CD14-positive monocyte (primary cell): Measurements from ENCODE around the gene TP53I3. TPM values are rescaled to one million over a fixed set of nuclear protein-coding genes. Genes with fewer than 3 reads are reported as not detected.
"Not testable (repeated sequence)": the region's sequence is repeated elsewhere in the genome, so short reads cannot be mapped to it uniquely, and the experiment has no call there.

Experiments
- DNase-seq, 3 donors: peaks; one replicate each; pipeline ENCODE4 v3.0.0-alpha.2; 2011 to 2022
- H2AFZ ChIP-seq: 2 replicates; pipeline ENCODE4 v1.6.0; 2012; ENCODE audit warnings: mild to moderate bottlenecking, low read depth, low read length, inconsistent platforms; ENCODE audit not compliant: insufficient read depth, poor library complexity, severe bottlenecking
- H3K27ac ChIP-seq, 2 donors: 1 replicate in 1 of 2; 2 replicates in 1 of 2; pipeline ENCODE4 v1.5.1; 2012 to 2013; ENCODE audit warnings: low read length in 2 of 2, control low read depth in 1 of 2, inconsistent platforms in 1 of 2, low read depth in 1 of 2, mild to moderate bottlenecking in 1 of 2
- H3K27me3 ChIP-seq, 2 donors: one replicate each; pipeline versions ENCODE4 v1.6.0 to v1.6.1; 2011 to 2013; ENCODE audit warnings: low read length in 2 of 2; ENCODE audit not compliant: control insufficient read depth in 2 of 2, insufficient read depth in 2 of 2
- H3K36me3 ChIP-seq, 2 donors: replicated peaks in 1 of 2; 1 replicate in 1 of 2; 2 replicates in 1 of 2; pipeline versions ENCODE4 v1.5.1 to v1.6.1; 2012 to 2013; ENCODE audit warnings: low read length in 2 of 2, control low read depth in 1 of 2, inconsistent platforms in 1 of 2, mild to moderate bottlenecking in 1 of 2; ENCODE audit not compliant: insufficient read depth in 2 of 2, control insufficient read depth in 1 of 2
- H3K4me1 ChIP-seq, 2 donors: 1 replicate in 1 of 2; 2 replicates in 1 of 2; pipeline versions ENCODE4 v1.5.1 to v1.6.1; 2012 to 2013; ENCODE audit warnings: low read length in 2 of 2, control low read depth in 1 of 2, inconsistent platforms in 1 of 2, mild to moderate bottlenecking in 1 of 2, moderate library complexity in 1 of 2; ENCODE audit not compliant: insufficient read depth in 2 of 2, control insufficient read depth in 1 of 2
- H3K4me2 ChIP-seq: replicated peaks from 2 replicates; pipeline ENCODE3; 2012; ENCODE audit warnings: low read length, moderate library complexity, mild to moderate bottlenecking; ENCODE audit not compliant: poor library complexity, severe bottlenecking; ENCODE audit errors: extremely low read depth
- H3K4me3 ChIP-seq, 3 experiments: fragments of 200-600 bp in 1 of 3; sonication (generic) in 1 of 3; replicated peaks in 1 of 3; 1 replicate in 2 of 3; 2 replicates in 1 of 3; pipeline ENCODE4 v1.5.1; 2011 to 2013; ENCODE audit warnings: low read length in 3 of 3, mild to moderate bottlenecking in 3 of 3, control low read depth in 2 of 3, low read depth in 2 of 3, inconsistent platforms in 1 of 3, moderate library complexity in 1 of 3
- H3K79me2 ChIP-seq: 2 replicates; pipeline ENCODE4 v1.6.0; 2012; ENCODE audit warnings: mild to moderate bottlenecking, control low read depth, inconsistent platforms, low read length, moderate library complexity; ENCODE audit not compliant: insufficient read depth
- H3K9ac ChIP-seq: 2 replicates; pipeline ENCODE4 v1.6.0; 2017; ENCODE audit warnings: low read length, mild to moderate bottlenecking; ENCODE audit not compliant: insufficient read depth, poor library complexity, severe bottlenecking
- H3K9me3 ChIP-seq, 2 donors: replicated peaks in 1 of 2; 1 replicate in 1 of 2; 2 replicates in 1 of 2; pipeline versions ENCODE4 v1.5.1 to v1.6.1; 2012 to 2013; ENCODE audit warnings: low read length in 2 of 2, control low read depth in 1 of 2; ENCODE audit not compliant: control insufficient read depth in 1 of 2, insufficient read depth in 1 of 2
- H4K20me1 ChIP-seq: 2 replicates; pipeline ENCODE4 v1.6.0; 2012; ENCODE audit warnings: mild to moderate bottlenecking, low read length, control low read depth, moderate library complexity; ENCODE audit not compliant: insufficient read depth
- H3K27ac Mint-ChIP-seq, 7 donors: one replicate each; pipeline ENCODE4 v1.8.0; 2020; ENCODE audit warnings: mild to moderate bottlenecking in 7 of 7, mixed read lengths in 7 of 7, moderate library complexity in 6 of 7, inconsistent platforms in 2 of 7
- H3K27me3 Mint-ChIP-seq, 3 donors: one replicate each; pipeline ENCODE4 v1.8.0; 2021 to 2022; ENCODE audit warnings: low read depth in 3 of 3, mild to moderate bottlenecking in 3 of 3, mixed read lengths in 3 of 3, moderate library complexity in 3 of 3, inconsistent platforms in 1 of 3
- H3K36me3 Mint-ChIP-seq, 2 donors: one replicate each; pipeline ENCODE4 v1.8.0; 2020; ENCODE audit warnings: mixed read lengths in 2 of 2, inconsistent platforms in 1 of 2, mild to moderate bottlenecking in 1 of 2
- H3K4me1 Mint-ChIP-seq: one replicate; pipeline ENCODE4 v1.8.0; 2020; ENCODE audit warnings: mild to moderate bottlenecking, mixed read lengths
- H3K4me3 Mint-ChIP-seq, 2 donors: one replicate each; pipeline ENCODE4 v1.8.0; 2020; ENCODE audit warnings: mild to moderate bottlenecking in 2 of 2, mixed read lengths in 2 of 2, moderate library complexity in 1 of 2
- H3K9me3 Mint-ChIP-seq, 7 donors: one replicate each; pipeline ENCODE4 v1.8.0; 2020 to 2022; ENCODE audit warnings: mixed read lengths in 7 of 7, mild to moderate bottlenecking in 6 of 7, moderate library complexity in 6 of 7, inconsistent platforms in 2 of 7
- WGBS: methylation state at CpG from one replicate; pipeline ENCODE4 v1.1.5; 2013; ENCODE audit warnings: missing lambda C conversion rate; ENCODE audit not compliant: insufficient coverage; 5-methylcytosine and 5-hydroxymethylcytosine counted together
- intact Hi-C, 2 donors: fragments of 100-400 bp; cut with micrococcal nuclease; formaldehyde crosslinking; loops; one replicate each; pipeline versions ENCODE4 v1.15.0 to v1.15.1; 2023
- polyA plus RNA-seq, 3 donors: library from polyadenylated mRNA; depleted of rRNA in 1 of 3; unstranded in 2 of 3; stranded (reverse) in 1 of 3; fragments of 300-500 nt in 2 of 3; fragments of >200 nt in 1 of 3; fragmentation: Illumina TruSeq in 2 of 3; gene quantifications; 1 replicate in 2 of 3; 2 replicates in 1 of 3; pipeline ENCODE4 v1.2.3, GENCODE V29; 2012 to 2021
- TF ChIP-seq, protein P1 (sequence below): fragments of 200-600 bp; IDR thresholded peaks from one replicate; pipeline ENCODE4 v1.8.0; 2022; ENCODE audit warnings: antibody characterized with exemption, mild to moderate bottlenecking

The TP53I3 gene
- polyA plus RNA-seq, 3 donors: 24.5 to 41.7 (median 34.9) TPM

DNA sequence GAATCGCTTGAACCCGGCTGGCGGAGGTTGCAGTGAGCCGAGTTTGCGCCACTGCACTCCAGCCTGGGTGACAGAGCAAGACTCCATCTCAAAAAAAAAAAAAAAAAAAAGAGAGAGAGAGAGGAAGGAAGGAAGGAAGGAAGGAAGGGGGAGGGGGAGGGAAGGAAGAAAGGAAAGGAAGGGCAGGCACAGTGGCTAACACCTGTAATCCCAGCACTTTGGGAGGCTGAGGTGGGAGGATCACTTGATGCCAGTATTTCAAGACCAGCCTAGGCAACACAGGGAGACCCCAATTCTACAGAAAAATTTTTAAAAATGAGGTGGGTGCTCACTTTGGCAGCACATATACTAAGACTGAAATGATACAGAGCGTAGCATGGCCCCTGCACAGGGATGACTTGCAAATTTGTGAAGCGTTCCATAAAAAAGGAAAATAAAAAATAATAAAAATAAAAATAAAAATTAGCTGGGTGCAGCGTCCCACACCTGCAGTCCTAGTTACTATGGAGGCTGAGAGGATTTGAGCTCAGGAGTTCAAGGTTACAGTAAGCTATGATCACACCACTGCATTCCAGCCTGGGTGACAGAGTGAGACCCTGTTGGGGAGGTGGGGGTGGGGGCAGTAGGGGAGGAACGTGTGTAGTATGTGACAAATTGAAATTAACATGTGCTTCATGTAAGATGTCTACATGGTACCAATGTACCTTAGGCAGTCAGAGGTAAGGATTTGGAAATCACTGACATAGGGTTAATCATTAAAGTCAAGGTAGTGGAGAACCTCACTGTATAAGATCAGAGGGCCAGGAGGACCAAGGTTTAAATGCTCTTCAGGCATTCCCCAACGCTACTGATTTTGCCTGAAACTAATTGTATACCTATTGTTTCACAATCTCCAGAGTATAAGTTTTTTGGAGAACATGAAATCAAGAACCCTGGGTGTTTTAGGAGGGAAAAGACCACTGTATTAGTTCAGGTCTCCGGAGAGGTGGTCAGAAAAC is 38.8 kb downstream of the TP53I3 start:
- Histone ChIP-seq H3K4me3 (no peak overlapping the region), H3K27me3 (peaks cover 11 to 21% of the 10 kb centered on the region in 2 donors), H3K4me1 (peaks cover 24 to 32% of the 10 kb centered on the region in 2 donors), H4K20me1 (no peaks in the 10 kb centered on the region), H3K9me3 (no peaks in the 10 kb centered on the region), H2AFZ (no peak overlapping the region), H3K79me2 (peaks cover 7% of the 10 kb centered on the region), H3K9ac (no peak overlapping the region), H3K4me2 (no peak overlapping the region), H3K27ac (no peak overlapping the region), H3K36me3 (no peaks in the 10 kb centered on the region)
- intact Hi-C loops: loop anchor here (2.0 to 10.0 kb wide), 3 partner anchors 36 to 101 kb away; partner anchors contain the start of genes TP53I3 (in 2 of the 2) and UBXN2A (in 1 of the 2)
- H3K4me3 Mint-ChIP-seq: no peak overlapping the region
- peaks cover 24% of the 10 kb centered on the region for H3K4me1 Mint-ChIP-seq
- H3K36me3 Mint-ChIP-seq: peaks cover 0 to 2% of the 10 kb centered on the region in 2 donors
- TF ChIP-seq, protein P1, sequence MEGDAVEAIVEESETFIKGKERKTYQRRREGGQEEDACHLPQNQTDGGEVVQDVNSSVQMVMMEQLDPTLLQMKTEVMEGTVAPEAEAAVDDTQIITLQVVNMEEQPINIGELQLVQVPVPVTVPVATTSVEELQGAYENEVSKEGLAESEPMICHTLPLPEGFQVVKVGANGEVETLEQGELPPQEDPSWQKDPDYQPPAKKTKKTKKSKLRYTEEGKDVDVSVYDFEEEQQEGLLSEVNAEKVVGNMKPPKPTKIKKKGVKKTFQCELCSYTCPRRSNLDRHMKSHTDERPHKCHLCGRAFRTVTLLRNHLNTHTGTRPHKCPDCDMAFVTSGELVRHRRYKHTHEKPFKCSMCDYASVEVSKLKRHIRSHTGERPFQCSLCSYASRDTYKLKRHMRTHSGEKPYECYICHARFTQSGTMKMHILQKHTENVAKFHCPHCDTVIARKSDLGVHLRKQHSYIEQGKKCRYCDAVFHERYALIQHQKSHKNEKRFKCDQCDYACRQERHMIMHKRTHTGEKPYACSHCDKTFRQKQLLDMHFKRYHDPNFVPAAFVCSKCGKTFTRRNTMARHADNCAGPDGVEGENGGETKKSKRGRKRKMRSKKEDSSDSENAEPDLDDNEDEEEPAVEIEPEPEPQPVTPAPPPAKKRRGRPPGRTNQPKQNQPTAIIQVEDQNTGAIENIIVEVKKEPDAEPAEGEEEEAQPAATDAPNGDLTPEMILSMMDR: no peak
- peaks cover 11 to 22% (median 19%) of the 10 kb centered on the region in 3 donors for H3K27me3 Mint-ChIP-seq
- no peak overlapping the region for H3K27ac Mint-ChIP-seq
- no peak for DNase-seq
- 86% methylated on average over 4 of the region's 11 CpGs for WGBS
- peaks cover 0 to 5% (median 0%) of the 10 kb centered on the region in 7 donors for H3K9me3 Mint-ChIP-seq

DNA sequence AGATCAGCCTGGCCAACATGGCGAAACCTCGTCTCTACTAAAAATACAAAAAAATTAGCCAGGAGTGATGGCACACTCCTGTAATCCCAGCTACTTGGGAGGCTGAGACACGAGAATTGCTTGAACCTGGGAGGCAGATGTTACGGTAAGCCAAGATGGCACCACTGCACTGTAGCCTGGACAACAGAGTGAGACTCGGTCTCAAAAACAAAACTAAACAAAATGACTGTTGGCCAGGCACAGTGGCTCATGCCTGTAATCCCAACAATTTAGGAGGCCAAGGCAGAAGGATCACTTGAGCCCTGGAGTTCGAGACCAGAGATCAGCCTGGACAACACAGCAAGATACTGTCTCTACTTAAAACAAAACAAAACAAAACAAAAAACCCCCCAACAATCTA is 41.5 kb downstream of the TP53I3 start:
- not testable (repeated sequence) for H3K9me3 ChIP-seq, H3K27me3 Mint-ChIP-seq, H3K79me2 ChIP-seq, H3K27me3 ChIP-seq, H3K9ac ChIP-seq, H3K27ac Mint-ChIP-seq, H3K9me3 Mint-ChIP-seq, H3K4me3 ChIP-seq, H3K27ac ChIP-seq, H2AFZ ChIP-seq, H3K4me3 Mint-ChIP-seq, H3K4me2 ChIP-seq, H4K20me1 ChIP-seq, DNase-seq
- H3K4me1 Mint-ChIP-seq: peaks cover 16% of the 10 kb centered on the region
- H3K36me3 Mint-ChIP-seq: peaks cover 14 to 17% of the 10 kb centered on the region in 2 donors
- intact Hi-C loops: loop anchor here in 1 of 2 donors (10.0 kb wide), 1 partner anchor 98 kb away; the partner anchor contains the start of gene UBXN2A
- Histone ChIP-seq H3K36me3 (peaks cover 13 to 14% of the 10 kb centered on the region in 2 donors), H3K4me1 (peaks cover 10 to 15% of the 10 kb centered on the region in 2 donors)
- 98% methylated on average over 5 of the region's 6 CpGs for WGBS
